ENCODE results near the gene NUP54.

DNA sequence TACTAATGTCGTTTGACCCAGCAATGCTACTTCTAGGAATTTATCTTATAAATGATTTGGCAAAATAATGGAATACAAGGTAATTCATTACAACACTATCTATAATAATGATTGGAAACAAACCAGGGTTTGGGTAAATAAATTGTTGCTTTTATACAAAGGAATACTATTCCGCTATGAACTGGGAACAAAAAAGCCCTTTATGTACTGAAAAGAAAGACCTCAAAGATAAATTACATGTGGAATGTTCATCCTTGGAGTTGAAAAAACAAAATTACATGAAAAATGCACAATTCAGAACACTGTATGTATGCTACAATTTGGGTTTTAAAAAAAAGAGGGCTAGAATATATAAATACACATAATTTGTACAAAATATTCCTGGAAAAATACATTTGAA is 5.2 kb upstream of the NUP54 start:
- TF ChIP-seq POLR2AphosphoS5 (IDR thresholded peaks at IDR 0.05) (no peak), POLR2A (IDR thresholded peaks at IDR 0.05) (no peak)
- TF ChIP-seq, protein P1, sequence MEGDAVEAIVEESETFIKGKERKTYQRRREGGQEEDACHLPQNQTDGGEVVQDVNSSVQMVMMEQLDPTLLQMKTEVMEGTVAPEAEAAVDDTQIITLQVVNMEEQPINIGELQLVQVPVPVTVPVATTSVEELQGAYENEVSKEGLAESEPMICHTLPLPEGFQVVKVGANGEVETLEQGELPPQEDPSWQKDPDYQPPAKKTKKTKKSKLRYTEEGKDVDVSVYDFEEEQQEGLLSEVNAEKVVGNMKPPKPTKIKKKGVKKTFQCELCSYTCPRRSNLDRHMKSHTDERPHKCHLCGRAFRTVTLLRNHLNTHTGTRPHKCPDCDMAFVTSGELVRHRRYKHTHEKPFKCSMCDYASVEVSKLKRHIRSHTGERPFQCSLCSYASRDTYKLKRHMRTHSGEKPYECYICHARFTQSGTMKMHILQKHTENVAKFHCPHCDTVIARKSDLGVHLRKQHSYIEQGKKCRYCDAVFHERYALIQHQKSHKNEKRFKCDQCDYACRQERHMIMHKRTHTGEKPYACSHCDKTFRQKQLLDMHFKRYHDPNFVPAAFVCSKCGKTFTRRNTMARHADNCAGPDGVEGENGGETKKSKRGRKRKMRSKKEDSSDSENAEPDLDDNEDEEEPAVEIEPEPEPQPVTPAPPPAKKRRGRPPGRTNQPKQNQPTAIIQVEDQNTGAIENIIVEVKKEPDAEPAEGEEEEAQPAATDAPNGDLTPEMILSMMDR (IDR thresholded peaks at IDR 0.05 in 8 of 11, conservative IDR thresholded peaks at IDR 0.05 in 3 of 11) = no peak

Measured in spleen (tissue), 7 donors.